Mesenchymal stem cell (in vitro differentiated cells and primary cell): ENCODE measurements around the gene TMCC3.

Experiments
- DNase-seq: peaks from one replicate; pipeline ENCODE4 v3.0.0-alpha.2; 2013
- H2AFZ ChIP-seq: one replicate; pipeline ENCODE4 v1.6.1; 2013; ENCODE audit warnings: low read depth, mild to moderate bottlenecking, control low read depth, inconsistent platforms, low read length, moderate library complexity
- H2AK5ac ChIP-seq: 2 replicates; pipeline ENCODE4 v1.6.1; 2013; ENCODE audit warnings: low read length, moderate library complexity, mild to moderate bottlenecking, inconsistent platforms; ENCODE audit not compliant: severe bottlenecking
- H2BK120ac ChIP-seq: one replicate; pipeline ENCODE4 v1.6.1; 2013; ENCODE audit warnings: low read depth, mild to moderate bottlenecking, inconsistent platforms, low read length, moderate library complexity
- H2BK12ac ChIP-seq, 2 experiments: one replicate each; pipeline ENCODE4 v1.6.1; 2013; ENCODE audit warnings: inconsistent platforms in 2 of 2, low read length in 2 of 2, mild to moderate bottlenecking in 2 of 2, moderate library complexity in 2 of 2, control low read depth in 1 of 2
- H2BK15ac ChIP-seq: one replicate; pipeline ENCODE4 v1.6.1; 2013; ENCODE audit warnings: mild to moderate bottlenecking, low read depth, inconsistent platforms; ENCODE audit not compliant: poor library complexity, severe bottlenecking
- H2BK5ac ChIP-seq: 2 replicates; pipeline ENCODE4 v1.6.1; 2013; ENCODE audit warnings: low read depth, mild to moderate bottlenecking, low read length, control low read depth, inconsistent platforms; ENCODE audit not compliant: poor library complexity, severe bottlenecking
- H3K14ac ChIP-seq, 2 experiments: one replicate each; pipeline ENCODE4 v1.6.1; 2013; ENCODE audit warnings: inconsistent platforms in 2 of 2, low read length in 2 of 2, control low read depth in 1 of 2, mild to moderate bottlenecking in 1 of 2, moderate library complexity in 1 of 2
- H3K18ac ChIP-seq, 2 experiments: one replicate each; pipeline ENCODE4 v1.6.1; 2013; ENCODE audit warnings: inconsistent platforms in 2 of 2, low read length in 2 of 2, control low read depth in 1 of 2, low read depth in 1 of 2, mild to moderate bottlenecking in 1 of 2
- H3K23ac ChIP-seq, 2 experiments: one replicate each; pipeline ENCODE4 v1.6.1; 2013; ENCODE audit warnings: inconsistent platforms in 2 of 2, low read length in 2 of 2, mild to moderate bottlenecking in 2 of 2, moderate library complexity in 2 of 2, control low read depth in 1 of 2
- H3K27ac ChIP-seq: 2 replicates; pipeline ENCODE4 v1.5.1; 2013; ENCODE audit warnings: mild to moderate bottlenecking, moderate library complexity, low read length, control low read depth, inconsistent platforms; ENCODE audit not compliant: poor library complexity, severe bottlenecking
- H3K27me3 ChIP-seq, 2 experiments: 2 replicates each; pipeline versions ENCODE4 v1.6.1 to v1.7.0; 2013; ENCODE audit warnings: low read length in 2 of 2, mild to moderate bottlenecking in 2 of 2, moderate library complexity in 2 of 2, control low read depth in 1 of 2, inconsistent platforms in 1 of 2; ENCODE audit not compliant: control insufficient read depth in 1 of 2, insufficient read depth in 1 of 2
- H3K36me3 ChIP-seq, 2 experiments: 2 replicates each; pipeline versions ENCODE4 v1.6.1 to v1.7.0; 2013; ENCODE audit warnings: low read length in 2 of 2, control low read depth in 1 of 2, inconsistent platforms in 1 of 2, low read depth in 1 of 2, mild to moderate bottlenecking in 1 of 2; ENCODE audit not compliant: insufficient read depth in 2 of 2, control insufficient read depth in 1 of 2
- H3K4ac ChIP-seq, 2 experiments: one replicate each; pipeline ENCODE4 v1.6.1; 2013; ENCODE audit warnings: inconsistent platforms in 2 of 2, low read length in 2 of 2, mild to moderate bottlenecking in 2 of 2, moderate library complexity in 2 of 2, control low read depth in 1 of 2, low read depth in 1 of 2
- H3K4me1 ChIP-seq: 2 replicates; pipeline ENCODE4 v1.6.1; 2013; ENCODE audit warnings: low read depth, low read length, control low read depth; ENCODE audit not compliant: control insufficient read depth, insufficient read depth
- H3K4me2 ChIP-seq: 2 replicates; pipeline ENCODE4 v1.6.1; 2013; ENCODE audit warnings: low read length, mild to moderate bottlenecking, inconsistent platforms; ENCODE audit not compliant: poor library complexity, severe bottlenecking
- H3K4me3 ChIP-seq, 2 experiments: 2 replicates each; pipeline versions ENCODE4 v1.5.1 to v1.7.0; 2013; ENCODE audit warnings: low read length in 2 of 2, mild to moderate bottlenecking in 2 of 2, control low read depth in 1 of 2, low read depth in 1 of 2; ENCODE audit not compliant: insufficient read depth in 1 of 2
- H3K79me1 ChIP-seq: replicated peaks from 2 replicates; pipeline ENCODE4 v1.6.1; 2013; ENCODE audit warnings: mild to moderate bottlenecking, control low read depth, low read length, inconsistent platforms; ENCODE audit not compliant: poor library complexity, severe bottlenecking
- H3K9ac ChIP-seq: 2 replicates; pipeline ENCODE4 v1.7.0; 2013; ENCODE audit warnings: mild to moderate bottlenecking, low read length, moderate library complexity
- H3K9me3 ChIP-seq: 2 replicates; pipeline ENCODE4 v1.7.0; 2013; ENCODE audit warnings: mild to moderate bottlenecking, low read length; ENCODE audit not compliant: control insufficient read depth
- H4K8ac ChIP-seq: one replicate; pipeline ENCODE4 v1.6.1; 2013; ENCODE audit warnings: inconsistent platforms, mild to moderate bottlenecking, low read length, moderate library complexity
- H4K91ac ChIP-seq: one replicate; pipeline ENCODE4 v1.6.1; 2013; ENCODE audit warnings: mild to moderate bottlenecking, low read length, inconsistent platforms
- WGBS: methylation state at CpG from one replicate; pipeline ENCODE4 v1.1.7; 2013; ENCODE audit warnings: mixed read lengths; 5-methylcytosine and 5-hydroxymethylcytosine counted together

Gene TMCC3

DNA sequence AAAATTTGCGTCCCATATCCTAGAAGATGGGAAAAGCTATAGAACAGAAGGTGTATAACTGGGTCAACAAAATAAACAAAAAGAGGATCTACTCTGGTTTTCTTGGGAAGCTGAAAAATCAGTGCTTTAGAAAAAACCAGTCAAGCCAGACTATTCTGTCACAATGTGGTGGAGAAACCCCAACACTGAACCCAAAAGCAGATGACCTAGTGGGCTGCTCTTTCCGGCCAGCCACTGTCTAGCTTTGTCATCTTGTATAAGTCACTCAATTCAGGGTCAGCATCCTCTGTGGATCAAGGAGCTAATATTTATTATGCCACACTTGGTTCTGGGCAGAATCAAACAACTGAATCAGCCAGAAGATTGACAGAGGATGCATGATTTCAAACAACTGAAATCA, 26.6 kb upstream of the TMCC3 start:
- WGBS, result 93% methylated on average over 2 of the region's 2 CpGs
- no peak overlapping the region for H3K4ac ChIP-seq
- no peak overlapping the region for H2BK12ac ChIP-seq
- no peak overlapping the region for H2BK120ac ChIP-seq
- no peak overlapping the region for H3K4me3 ChIP-seq
- no peaks in the 10 kb centered on the region for H3K79me1 ChIP-seq
- H3K23ac ChIP-seq, result no peak overlapping the region
- no peak overlapping the region for H2AFZ ChIP-seq
- no peaks in the 10 kb centered on the region for H3K27me3 ChIP-seq
- no peak overlapping the region for H2AK5ac ChIP-seq
- H3K36me3 ChIP-seq, result no peaks in the 10 kb centered on the region
- no peak overlapping the region for H3K4me2 ChIP-seq
- H4K91ac ChIP-seq, result no peak overlapping the region
- DNase-seq, result no peak
- H3K18ac ChIP-seq, result no peak overlapping the region
- no peak overlapping the region for H3K14ac ChIP-seq
- no peak overlapping the region for H2BK15ac ChIP-seq
- no peak overlapping the region for H4K8ac ChIP-seq
- H3K9me3 ChIP-seq, result no peaks in the 10 kb centered on the region
- H3K9ac ChIP-seq, result no peak overlapping the region
- H3K4me1 ChIP-seq, result peaks cover 1% of the 10 kb centered on the region
- no peak overlapping the region for H3K27ac ChIP-seq
- H2BK5ac ChIP-seq, result no peak overlapping the region

GRCh38 chr12:94676031-94676641, 25.8 kb upstream of the TMCC3 start:
- Histone ChIP-seq H3K27ac (no peak overlapping the region), H3K14ac (no peak overlapping the region), H2BK120ac (no peak overlapping the region), H2AK5ac (no peak overlapping the region), H3K36me3 (no peaks in the 10 kb centered on the region), H3K4ac (no peak overlapping the region), H4K91ac (no peak overlapping the region), H2AFZ (no peak overlapping the region), H3K23ac (no peak overlapping the region), H2BK5ac (no peak overlapping the region), H2BK15ac (no peak overlapping the region), H3K79me1 (no peaks in the 10 kb centered on the region), H3K4me1 (peaks cover 1% of the 10 kb centered on the region), H3K9ac (no peak overlapping the region), H2BK12ac (no peak overlapping the region), H4K8ac (no peak overlapping the region), H3K4me3 (no peak overlapping the region), H3K18ac (no peak overlapping the region), H3K27me3 (no peaks in the 10 kb centered on the region), H3K9me3 (no peaks in the 10 kb centered on the region), H3K4me2 (no peak overlapping the region)
- WGBS, result 69% methylated on average over 8 of the region's 9 CpGs
- no peak for DNase-seq

- Histone ChIP-seq H3K27ac (no peak overlapping the region), H3K9ac (no peak overlapping the region), H3K4ac (no peak overlapping the region), H3K23ac (no peak overlapping the region), H4K8ac (no peak overlapping the region), H3K4me2 (no peak overlapping the region), H3K79me1 (no peaks in the 10 kb centered on the region), H3K27me3 (peaks cover 3 to 4% of the 10 kb centered on the region in 2 experiments), H2AFZ (no peak overlapping the region), H2BK12ac (no peak overlapping the region), H2AK5ac (no peak overlapping the region), H3K4me3 (peak overlapping the region in 1 of 2 experiments; percentile 28), H3K9me3 (no peaks in the 10 kb centered on the region), H3K36me3 (no peaks in the 10 kb centered on the region), H3K14ac (no peak overlapping the region), H3K18ac (no peak overlapping the region), H4K91ac (no peak overlapping the region), H2BK15ac (no peak overlapping the region), H2BK120ac (no peak overlapping the region), H2BK5ac (no peak overlapping the region), H3K4me1 (peaks cover 1% of the 10 kb centered on the region)
- no peak for DNase-seq
- WGBS, result 80% methylated on average over 3 of the region's 6 CpGs
These were observed 24.5 kb upstream of the TMCC3 start for GRCh38 chr12:94674835-94675234.

GRCh38 chr12:94674051-94674451, 23.7 kb upstream of the TMCC3 start:
- Histone ChIP-seq H3K36me3 (no peaks in the 10 kb centered on the region), H3K4me1 (peaks cover 1% of the 10 kb centered on the region), H3K4me3 (no peak overlapping the region), H2AFZ (no peak overlapping the region), H2BK5ac (no peak overlapping the region), H2BK120ac (no peak overlapping the region), H3K14ac (no peak overlapping the region), H3K79me1 (no peaks in the 10 kb centered on the region), H4K8ac (no peak overlapping the region), H2AK5ac (no peak overlapping the region), H3K9ac (no peak overlapping the region), H3K4me2 (no peak overlapping the region), H3K27ac (no peak overlapping the region), H3K23ac (no peak overlapping the region), H3K9me3 (no peaks in the 10 kb centered on the region), H3K27me3 (peaks cover 3 to 5% of the 10 kb centered on the region in 2 experiments), H2BK15ac (no peak overlapping the region), H3K18ac (no peak overlapping the region), H2BK12ac (no peak overlapping the region), H4K91ac (no peak overlapping the region), H3K4ac (no peak overlapping the region)
- DNase-seq, result no peak
- no CpG with 5 or more reads among the region's 2 CpGs for WGBS
